Measurements from ENCODE around the gene NOP16. TPM values are rescaled to one million over a fixed set of nuclear protein-coding genes. Genes with fewer than 3 reads are reported as not detected.

Gene NOP16
- total RNA-seq, 1 donor from 2014 or later = 46.3 TPM

DNA sequence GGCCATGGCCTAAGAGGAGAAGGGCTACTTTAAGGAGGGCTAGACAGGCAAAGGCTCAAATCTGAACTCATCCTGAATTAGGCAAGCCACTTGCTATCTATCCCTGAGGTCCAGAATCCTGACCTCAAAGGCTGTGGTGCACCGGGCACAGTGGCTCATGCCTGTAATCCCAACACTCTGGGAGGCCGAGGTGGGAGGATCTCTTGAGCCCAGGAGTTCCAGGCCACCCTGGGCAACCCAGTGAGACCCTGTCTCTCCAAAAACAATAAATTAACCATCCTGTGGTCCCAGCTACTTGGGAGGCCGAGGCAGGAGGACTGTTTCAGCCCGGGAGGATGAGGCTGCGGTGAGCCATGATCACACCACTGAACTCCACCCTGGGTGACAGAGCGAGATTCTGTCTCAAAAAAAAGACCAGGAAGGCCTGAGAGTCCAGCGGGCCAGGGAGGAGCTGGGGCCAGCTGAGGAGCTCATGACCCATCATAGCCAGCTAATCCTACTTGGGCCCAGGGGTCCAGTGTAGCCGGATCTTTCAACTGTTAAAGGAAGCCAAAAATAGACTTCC is 4.0 kb downstream of the NOP16 start:
- no peak overlapping the region for H3K27ac Mint-ChIP-seq (ENCODE audit: unreplicated experiment)
- Histone ChIP-seq H4K20me1 (ENCODE audit: insufficient read depth, low read length) (peaks cover 45% of the 10 kb centered on the region), H3K27me3 (ENCODE audit: insufficient read depth, low read length) (no peaks in the 10 kb centered on the region), H2AFZ (ENCODE audit: low read depth, low read length) (no peak overlapping the region), H3K4me2 (ENCODE audit: low read length) (no peak overlapping the region), H3K36me3 (ENCODE audit: insufficient read depth, low read length) (peaks cover 27% of the 10 kb centered on the region), H3K9me3 (ENCODE audit: insufficient read depth, low read depth, low read length) (no peaks in the 10 kb centered on the region), H3K4me1 (ENCODE audit: insufficient read depth, low read length) (peaks cover 11% of the 10 kb centered on the region), H3K9ac (ENCODE audit: low read length) (no peak overlapping the region), H3K27ac (ENCODE audit: low read depth, low read length) (no peak overlapping the region), H3K79me2 (ENCODE audit: insufficient read depth, low read length) (peaks cover 46% of the 10 kb centered on the region), H3K4me3 (ENCODE audit: insufficient read depth, low read depth, low read length) (no peak overlapping the region)
- TF ChIP-seq EZH2 (IDR thresholded peaks at IDR 0.05; ENCODE audit: insufficient read depth, low read length) = no peak
- TF ChIP-seq, protein P1, sequence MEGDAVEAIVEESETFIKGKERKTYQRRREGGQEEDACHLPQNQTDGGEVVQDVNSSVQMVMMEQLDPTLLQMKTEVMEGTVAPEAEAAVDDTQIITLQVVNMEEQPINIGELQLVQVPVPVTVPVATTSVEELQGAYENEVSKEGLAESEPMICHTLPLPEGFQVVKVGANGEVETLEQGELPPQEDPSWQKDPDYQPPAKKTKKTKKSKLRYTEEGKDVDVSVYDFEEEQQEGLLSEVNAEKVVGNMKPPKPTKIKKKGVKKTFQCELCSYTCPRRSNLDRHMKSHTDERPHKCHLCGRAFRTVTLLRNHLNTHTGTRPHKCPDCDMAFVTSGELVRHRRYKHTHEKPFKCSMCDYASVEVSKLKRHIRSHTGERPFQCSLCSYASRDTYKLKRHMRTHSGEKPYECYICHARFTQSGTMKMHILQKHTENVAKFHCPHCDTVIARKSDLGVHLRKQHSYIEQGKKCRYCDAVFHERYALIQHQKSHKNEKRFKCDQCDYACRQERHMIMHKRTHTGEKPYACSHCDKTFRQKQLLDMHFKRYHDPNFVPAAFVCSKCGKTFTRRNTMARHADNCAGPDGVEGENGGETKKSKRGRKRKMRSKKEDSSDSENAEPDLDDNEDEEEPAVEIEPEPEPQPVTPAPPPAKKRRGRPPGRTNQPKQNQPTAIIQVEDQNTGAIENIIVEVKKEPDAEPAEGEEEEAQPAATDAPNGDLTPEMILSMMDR (IDR thresholded peaks at IDR 0.05; ENCODE audit: insufficient read depth, low read depth, low read length) = no peak
- peaks cover 4% of the 10 kb centered on the region for H3K4me1 Mint-ChIP-seq (ENCODE audit: low read depth, unreplicated experiment)
- no peak for FAIRE-seq
- peaks cover 17% of the 10 kb centered on the region for H3K36me3 Mint-ChIP-seq (ENCODE audit: low read depth, unreplicated experiment)
- no peaks in the 10 kb centered on the region for H3K9me3 Mint-ChIP-seq (ENCODE audit: unreplicated experiment)
- no peak overlapping the region for H3K4me3 Mint-ChIP-seq (ENCODE audit: unreplicated experiment)
- H3K27me3 Mint-ChIP-seq (ENCODE audit: low read depth, unreplicated experiment) = no peaks in the 10 kb centered on the region
- DNase-seq (ENCODE audit: low read depth) = no peak

DNA sequence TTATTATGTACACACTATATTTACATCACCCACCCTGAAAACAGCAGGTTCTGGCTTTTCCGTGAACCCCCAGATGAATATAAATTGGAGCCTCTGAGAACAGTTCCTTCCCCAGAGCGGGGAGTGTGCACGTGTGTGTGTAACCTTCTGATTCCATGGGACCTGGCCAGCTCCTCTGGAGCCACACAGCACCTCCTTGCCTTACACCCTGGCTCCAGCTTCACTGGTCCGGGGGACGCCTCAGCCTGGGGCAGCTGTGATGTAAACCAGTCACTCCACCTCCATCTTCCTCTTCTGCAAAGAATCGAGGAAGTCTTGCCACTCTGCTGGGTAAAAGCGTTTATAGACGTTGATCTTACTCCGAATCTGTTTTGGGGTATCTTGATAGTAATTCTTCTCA is 4.4 kb downstream of the NOP16 start:
- Histone ChIP-seq H3K4me3 (ENCODE audit: insufficient read depth, low read depth, low read length) (no peak overlapping the region), H4K20me1 (ENCODE audit: insufficient read depth, low read length) (peaks cover 45% of the 10 kb centered on the region), H3K9me3 (ENCODE audit: insufficient read depth, low read depth, low read length) (no peaks in the 10 kb centered on the region), H3K27me3 (ENCODE audit: insufficient read depth, low read length) (no peaks in the 10 kb centered on the region), H2AFZ (ENCODE audit: low read depth, low read length) (no peak overlapping the region), H3K27ac (ENCODE audit: low read depth, low read length) (no peak overlapping the region), H3K79me2 (ENCODE audit: insufficient read depth, low read length) (peaks cover 43% of the 10 kb centered on the region), H3K4me1 (ENCODE audit: insufficient read depth, low read length) (peaks cover 11% of the 10 kb centered on the region), H3K4me2 (ENCODE audit: low read length) (no peak overlapping the region), H3K9ac (ENCODE audit: low read length) (no peak overlapping the region), H3K36me3 (ENCODE audit: insufficient read depth, low read length) (peaks cover 27% of the 10 kb centered on the region)
- Mint-ChIP-seq H3K9me3 (ENCODE audit: unreplicated experiment) (no peaks in the 10 kb centered on the region), H3K36me3 (ENCODE audit: low read depth, unreplicated experiment) (peaks cover 17% of the 10 kb centered on the region), H3K27ac (ENCODE audit: unreplicated experiment) (no peak overlapping the region), H3K4me3 (ENCODE audit: unreplicated experiment) (no peak overlapping the region), H3K27me3 (ENCODE audit: low read depth, unreplicated experiment) (no peaks in the 10 kb centered on the region), H3K4me1 (ENCODE audit: low read depth, unreplicated experiment) (peaks cover 4% of the 10 kb centered on the region)
- no peak for TF ChIP-seq EZH2 (IDR thresholded peaks at IDR 0.05; ENCODE audit: insufficient read depth, low read length)
- TF ChIP-seq, protein P1 (IDR thresholded peaks at IDR 0.05; ENCODE audit: insufficient read depth, low read depth, low read length) = no peak
- DNase-seq (ENCODE audit: low read depth) (no peak), FAIRE-seq (no peak)

DNA sequence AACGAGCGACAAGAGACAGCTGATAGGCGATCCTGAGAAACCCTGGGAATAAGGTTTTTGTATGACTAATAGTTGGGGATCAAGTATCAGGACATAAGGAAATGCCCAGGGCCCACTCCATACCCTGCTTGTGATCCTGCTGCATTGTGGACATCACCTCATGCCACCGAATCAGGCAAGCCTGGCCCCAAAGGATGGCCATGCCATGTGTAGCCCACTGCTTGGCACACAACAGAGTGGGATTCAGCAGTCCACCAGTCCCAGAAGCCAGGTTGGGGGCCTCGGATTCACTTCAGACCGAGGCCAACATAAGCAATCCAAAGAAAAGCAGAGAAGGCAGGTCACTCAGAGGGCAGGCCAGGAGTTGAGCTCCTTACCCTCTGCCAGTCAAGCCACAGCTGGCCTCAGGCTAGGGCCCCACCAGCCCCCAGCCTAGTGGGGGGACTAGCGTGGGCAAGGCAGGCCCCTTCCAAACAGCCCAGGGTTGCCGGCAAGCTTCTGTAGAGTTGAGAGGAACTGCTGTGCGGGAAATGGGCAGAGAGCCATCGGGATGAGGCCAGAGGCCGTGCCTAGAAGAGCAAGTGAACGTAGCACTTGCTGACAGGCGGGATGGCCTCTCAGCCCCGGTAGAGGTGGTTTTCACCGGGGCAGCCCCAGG is 5.0 kb downstream of the NOP16 start:
- Mint-ChIP-seq H3K27me3 (ENCODE audit: low read depth, unreplicated experiment) (no peaks in the 10 kb centered on the region), H3K4me3 (ENCODE audit: unreplicated experiment) (no peak overlapping the region), H3K9me3 (ENCODE audit: unreplicated experiment) (no peaks in the 10 kb centered on the region), H3K36me3 (ENCODE audit: low read depth, unreplicated experiment) (peaks cover 17% of the 10 kb centered on the region), H3K27ac (ENCODE audit: unreplicated experiment) (no peak overlapping the region), H3K4me1 (ENCODE audit: low read depth, unreplicated experiment) (peaks cover 4% of the 10 kb centered on the region)
- no peak overlapping the region for H3K4me2 ChIP-seq (ENCODE audit: low read length)
- no peak overlapping the region for H3K9ac ChIP-seq (ENCODE audit: low read length)
- no peaks in the 10 kb centered on the region for H3K9me3 ChIP-seq (ENCODE audit: insufficient read depth, low read depth, low read length)
- H4K20me1 ChIP-seq (ENCODE audit: insufficient read depth, low read length) = peaks cover 45% of the 10 kb centered on the region
- FAIRE-seq (no peak), DNase-seq (ENCODE audit: low read depth) (no peak)
- H2AFZ ChIP-seq (ENCODE audit: low read depth, low read length) = no peak overlapping the region
- H3K4me3 ChIP-seq (ENCODE audit: insufficient read depth, low read depth, low read length) = no peak overlapping the region
- peaks cover 42% of the 10 kb centered on the region for H3K79me2 ChIP-seq (ENCODE audit: insufficient read depth, low read length)
- H3K4me1 ChIP-seq (ENCODE audit: insufficient read depth, low read length) = peaks cover 11% of the 10 kb centered on the region
- H3K27ac ChIP-seq (ENCODE audit: low read depth, low read length) = no peak overlapping the region
- peaks cover 27% of the 10 kb centered on the region for H3K36me3 ChIP-seq (ENCODE audit: insufficient read depth, low read length)
- H3K27me3 ChIP-seq (ENCODE audit: insufficient read depth, low read length) = no peaks in the 10 kb centered on the region
- no peak for TF ChIP-seq EZH2 (IDR thresholded peaks at IDR 0.05; ENCODE audit: insufficient read depth, low read length)
- TF ChIP-seq, protein P1 (IDR thresholded peaks at IDR 0.05; ENCODE audit: insufficient read depth, low read depth, low read length) = no peak
